ENCODE data around the gene CASQ1.

DNA sequence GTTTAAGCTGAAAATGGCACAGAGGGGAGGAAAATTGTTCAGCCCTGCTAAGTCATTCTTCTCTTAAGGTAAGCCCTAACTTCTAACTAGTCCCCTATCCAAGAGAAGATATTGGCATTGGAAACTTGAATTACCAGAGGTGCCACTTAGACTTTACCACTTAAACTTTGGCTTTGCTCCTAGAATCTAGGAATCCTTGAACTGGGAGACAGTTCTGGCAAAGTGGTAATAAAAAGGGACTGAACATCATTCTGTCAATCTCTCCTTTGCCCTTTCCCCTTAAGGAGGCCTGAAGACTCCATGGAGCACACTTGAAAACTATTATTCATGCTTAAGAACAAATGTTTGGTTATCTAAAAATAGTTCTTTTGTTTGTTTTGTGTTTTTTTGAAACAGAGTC is 30.5 kb upstream of the CASQ1 start:
- no peak for TF ChIP-seq EZH2 (IDR thresholded peaks at IDR 0.05; ENCODE audit: borderline replicate concordance, insufficient read depth, low read depth, low read length, poor library complexity, severe bottlenecking)
- TF ChIP-seq, protein P1, sequence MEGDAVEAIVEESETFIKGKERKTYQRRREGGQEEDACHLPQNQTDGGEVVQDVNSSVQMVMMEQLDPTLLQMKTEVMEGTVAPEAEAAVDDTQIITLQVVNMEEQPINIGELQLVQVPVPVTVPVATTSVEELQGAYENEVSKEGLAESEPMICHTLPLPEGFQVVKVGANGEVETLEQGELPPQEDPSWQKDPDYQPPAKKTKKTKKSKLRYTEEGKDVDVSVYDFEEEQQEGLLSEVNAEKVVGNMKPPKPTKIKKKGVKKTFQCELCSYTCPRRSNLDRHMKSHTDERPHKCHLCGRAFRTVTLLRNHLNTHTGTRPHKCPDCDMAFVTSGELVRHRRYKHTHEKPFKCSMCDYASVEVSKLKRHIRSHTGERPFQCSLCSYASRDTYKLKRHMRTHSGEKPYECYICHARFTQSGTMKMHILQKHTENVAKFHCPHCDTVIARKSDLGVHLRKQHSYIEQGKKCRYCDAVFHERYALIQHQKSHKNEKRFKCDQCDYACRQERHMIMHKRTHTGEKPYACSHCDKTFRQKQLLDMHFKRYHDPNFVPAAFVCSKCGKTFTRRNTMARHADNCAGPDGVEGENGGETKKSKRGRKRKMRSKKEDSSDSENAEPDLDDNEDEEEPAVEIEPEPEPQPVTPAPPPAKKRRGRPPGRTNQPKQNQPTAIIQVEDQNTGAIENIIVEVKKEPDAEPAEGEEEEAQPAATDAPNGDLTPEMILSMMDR (IDR thresholded peaks at IDR 0.05): no peak

Data from B cell (primary cell).